ENCODE data around the gene GET3.
A peak's percentile ranks its signal among the peaks of the same experiment; 100 is the strongest.
"Not testable (repeated sequence)": the region's sequence is repeated elsewhere in the genome, so short reads cannot be mapped to it uniquely, and the experiment has no call there.

Gene GET3

DNA sequence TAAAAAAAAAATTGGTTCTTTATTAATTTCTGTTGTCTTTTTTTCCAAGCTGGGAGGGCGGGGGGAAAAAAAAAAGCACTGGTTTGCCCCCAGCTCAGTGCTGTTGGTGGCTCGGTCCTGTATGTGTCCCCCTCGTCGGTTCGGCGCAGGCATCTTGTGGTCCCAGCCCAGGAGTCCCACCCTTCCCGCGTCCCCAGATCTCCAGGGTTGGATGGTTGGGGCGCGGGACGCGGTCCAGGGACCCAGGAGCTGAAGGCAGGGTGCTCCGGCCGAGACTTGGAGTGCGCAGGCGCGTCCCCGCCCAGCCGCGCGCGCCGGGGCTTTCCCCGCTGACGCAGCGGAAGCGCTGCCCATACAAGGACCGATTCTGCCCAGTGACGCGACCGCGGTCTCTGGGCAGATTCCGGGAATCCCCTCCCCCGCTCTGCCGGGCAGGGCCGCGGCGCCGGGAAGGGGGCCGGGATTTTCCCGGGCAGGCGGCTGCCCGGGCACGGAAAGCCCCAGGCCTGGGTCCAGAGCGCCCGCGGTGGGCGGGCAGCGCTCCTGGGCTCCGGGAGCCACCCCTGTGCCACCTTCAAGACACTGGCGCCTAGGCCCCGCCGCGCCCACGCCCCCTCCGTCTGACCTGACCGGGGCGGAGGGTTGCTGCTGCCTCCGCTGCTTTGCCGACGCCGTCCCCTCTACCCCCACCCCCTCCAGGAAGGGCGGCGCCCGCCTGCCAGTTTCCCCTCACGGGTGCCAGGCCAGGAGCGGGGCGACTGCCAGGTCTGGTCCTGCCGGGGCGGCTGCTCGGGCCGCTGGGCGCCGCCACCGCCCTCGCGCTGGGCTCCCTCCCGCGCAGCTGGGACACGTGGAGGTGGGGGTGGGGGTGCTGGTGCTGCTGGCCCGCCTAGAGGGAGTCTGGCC lies 56.2 kb downstream of the GET3 start:
- peak; percentile 98 to 99 (median 98) for DNase-seq

DNA sequence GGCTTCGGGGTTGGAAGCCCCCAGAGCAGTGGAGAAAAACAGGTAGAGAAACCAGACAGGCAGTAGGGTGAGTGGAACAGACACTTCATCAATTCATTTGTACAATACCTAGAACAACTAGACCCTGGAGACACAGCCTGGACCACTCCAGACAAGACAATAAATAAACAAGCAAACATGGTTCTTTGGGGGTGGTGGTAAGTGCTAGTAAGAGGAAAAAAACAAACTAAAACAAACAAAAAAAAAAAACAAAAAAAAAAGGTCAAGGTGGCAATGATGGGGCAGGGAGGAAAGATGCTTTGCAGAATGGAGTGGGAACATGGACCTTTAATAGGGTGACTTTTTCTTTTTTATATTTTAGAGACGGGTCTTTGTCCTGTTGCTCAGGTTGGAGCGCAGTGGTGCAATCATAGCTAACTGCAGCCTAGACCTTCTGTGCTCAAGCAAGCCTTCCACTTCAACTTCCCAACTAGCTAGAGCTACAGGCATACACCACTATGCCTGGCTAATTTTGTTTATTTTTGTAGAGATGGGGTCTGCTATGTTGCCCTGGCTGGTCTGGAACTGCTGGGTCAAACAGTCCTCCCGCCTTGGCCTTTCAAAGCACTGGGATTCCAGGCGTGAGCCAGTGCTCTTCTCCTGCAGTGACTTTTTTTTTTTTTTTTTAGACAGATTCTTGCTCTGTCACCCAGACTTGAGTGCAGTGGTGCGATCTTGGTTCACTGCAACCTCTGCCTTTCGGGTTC lies 57.1 kb downstream of the GET3 start:
- DNase-seq: peak in 2 of 3 donors; percentile 27 to 34

DNA sequence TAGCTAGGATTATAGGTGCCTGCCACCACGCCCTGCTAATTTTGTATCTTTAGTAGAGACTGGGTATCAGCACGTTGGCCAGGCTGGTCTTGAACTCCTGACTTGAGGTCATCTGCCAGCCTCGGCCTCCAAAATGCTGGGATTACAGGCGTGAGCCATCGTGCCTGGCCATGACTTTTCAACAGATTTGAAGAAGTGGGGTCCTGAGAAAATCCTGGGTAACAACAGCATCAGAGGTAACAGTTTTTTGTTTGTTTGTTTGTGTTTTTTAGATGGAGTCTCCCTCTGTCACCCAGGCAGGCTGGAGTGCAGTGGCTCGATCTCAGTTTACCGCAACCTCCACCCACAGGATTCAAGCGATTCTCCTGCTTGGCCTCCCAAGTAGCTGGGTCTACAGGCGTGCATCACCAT lies 57.7 kb downstream of the GET3 start:
- DNase-seq: no peak

DNA sequence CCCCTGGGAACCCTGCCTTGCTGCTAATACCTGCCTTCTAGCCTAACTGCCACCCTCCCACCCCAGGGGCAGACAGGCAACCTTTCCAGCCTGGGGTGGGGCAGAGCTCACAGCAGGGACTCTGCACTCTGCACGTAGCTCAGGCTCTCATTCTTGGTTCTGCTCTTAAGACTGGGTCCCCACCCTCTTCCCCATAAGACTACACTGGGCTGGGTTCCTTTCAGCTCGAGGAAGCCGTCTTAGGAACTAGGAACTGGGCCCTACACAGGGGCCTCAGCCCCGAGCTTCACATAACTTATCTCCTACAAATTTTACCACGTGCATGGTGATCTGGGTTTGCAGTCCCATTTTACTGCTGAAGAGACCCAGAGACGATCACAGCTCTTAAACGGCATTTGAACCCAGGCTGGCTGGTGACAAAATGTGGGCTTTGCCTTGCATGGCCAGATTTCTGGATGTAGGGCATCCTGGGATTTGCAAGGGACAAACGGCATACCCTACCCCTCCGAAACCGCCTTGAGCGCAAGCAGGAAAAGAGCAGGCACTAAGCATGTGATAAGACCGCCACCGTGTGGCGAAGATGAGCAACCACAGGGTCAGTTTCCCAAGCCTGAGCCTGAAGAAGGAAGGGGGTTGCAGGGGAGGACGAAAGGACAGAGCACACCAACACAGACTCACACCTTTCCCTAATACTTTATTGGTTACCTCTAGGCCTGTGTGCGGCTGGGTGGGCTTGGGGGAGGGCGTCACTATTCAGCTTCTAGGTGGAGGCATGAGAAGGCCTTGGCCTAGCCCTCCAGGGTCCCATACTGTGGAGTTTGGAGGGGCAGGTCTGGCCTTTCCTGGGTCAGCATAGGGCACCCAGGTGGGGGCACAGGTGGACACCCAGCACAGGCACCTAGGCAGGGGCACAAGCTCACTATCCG lies 59.1 kb downstream of the GET3 start:
- DNase-seq: peak; percentile 88 to 90 (median 89)

DNA sequence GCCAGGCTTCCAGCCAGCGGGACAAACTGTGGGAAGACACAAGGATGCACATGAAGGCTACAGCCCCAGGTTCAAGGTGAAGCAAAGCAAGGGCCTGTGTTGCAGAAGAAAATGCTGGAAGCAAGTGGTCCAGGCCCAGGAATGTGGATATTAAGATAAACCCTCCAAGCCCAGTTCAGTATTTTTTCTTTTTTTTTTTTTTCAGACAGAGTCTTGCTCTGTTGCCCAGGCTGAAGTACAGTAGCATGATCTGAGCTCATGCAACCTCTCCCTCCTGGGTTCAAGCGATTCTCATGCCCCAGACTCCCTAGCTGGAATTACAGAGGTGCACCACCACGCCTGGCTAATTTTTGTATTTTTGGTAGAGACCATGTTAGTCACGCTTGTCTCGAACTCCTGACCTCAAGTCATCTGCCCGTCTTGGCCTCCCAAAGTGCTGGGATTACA lies 59.9 kb downstream of the GET3 start:
- no peak for DNase-seq

DNA sequence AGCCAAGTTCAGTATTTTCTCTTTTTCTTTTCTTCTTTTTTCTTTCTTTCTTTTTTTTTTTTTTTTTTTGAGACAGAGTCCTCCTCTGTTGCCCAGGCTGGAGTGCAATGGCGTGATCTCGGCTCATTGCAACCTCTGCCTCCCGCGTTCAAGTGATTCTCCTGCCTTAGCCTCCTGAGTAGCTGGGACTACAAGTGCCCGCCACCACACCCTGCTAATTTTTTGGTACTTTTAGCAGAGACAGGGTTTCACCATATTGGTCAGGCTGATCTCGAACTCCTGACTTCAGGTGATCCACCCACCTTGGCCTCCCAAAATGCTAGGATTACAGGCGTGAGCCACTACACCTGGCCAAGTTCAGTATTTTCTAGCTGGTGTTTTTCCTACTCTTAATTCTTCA lies 60.3 kb downstream of the GET3 start:
- not testable (repeated sequence) for DNase-seq
